HCT116 (cell line): ENCODE results near the gene DYNLL2. TPM values are rescaled to one million over a fixed set of nuclear protein-coding genes. Genes with fewer than 3 reads are reported as not detected.

Source experiments
- ATAC-seq: fragments of 200-7000 bp; cut with Tn5 transposase; 2 replicates; pipeline ENCODE4 v1.9.1; 2020; ENCODE audit warnings: mild to moderate bottlenecking, moderate library complexity
- BruUV-seq: library from RNA; stranded (reverse); fragments of 400-500 nt; replicated peaks from 2 replicates; lab custom pipeline; 2021; lab: Mats Ljungman, UMichigan
- CTCF ChIA-PET: fragments of 300-600 bp; sonication (Branson Sonifier 250); formaldehyde crosslinking; loops from one replicate; lab custom pipeline; 2021; ENCODE audit warnings: antibody characterized with exemption; lab: Charles Lee
- POLR2A ChIA-PET: fragments of 300-600, 350-600 bp; sonication (Branson Sonifier 250); formaldehyde crosslinking; loops from one replicate; lab custom pipeline; 2021; ENCODE audit warnings: antibody characterized with exemption; lab: Charles Lee
- RAD21 ChIA-PET, 2 experiments: fragments of 300-600 bp; sonication (Branson Sonifier 250); formaldehyde crosslinking; loops; one replicate each; lab custom pipeline; 2023; ENCODE audit warnings: low total read pairs in 2 of 2; ENCODE audit not compliant: uncharacterized antibody in 2 of 2, unreplicated experiment in 2 of 2, low non-redundant PET in 1 of 2; lab: Charles Lee
- DNase-seq: peaks from one replicate; pipeline ENCODE4 v3.0.0-alpha.2; 2010; ENCODE audit warnings: low read depth, low spot score
- H2AFZ ChIP-seq: fragments of 200-600 bp; shearing (Covaris generic), sonication (generic); 2 replicates; pipeline ENCODE4 v1.6.1; 2017; ENCODE audit warnings: low read depth, mixed run types, mixed read lengths, antibody characterized with exemption, low read length; ENCODE audit not compliant: poor library complexity, severe bottlenecking
- H3K27ac ChIP-seq: 2 replicates; pipeline ENCODE4 v1.5.1; 2012; ENCODE audit warnings: low read depth, low read length
- H3K27me3 ChIP-seq: fragments of 200-600 bp; sonication (generic); 2 replicates; pipeline ENCODE4 v1.6.1; 2016; ENCODE audit warnings: mixed run types, low read length, mixed read lengths; ENCODE audit not compliant: insufficient read depth
- H3K36me3 ChIP-seq, 2 experiments: fragments of 200-500 bp in 1 of 2; fragments of 200-600 bp in 1 of 2; sonication (Bioruptor generic) in 1 of 2; sonication (generic) in 1 of 2; 2 replicates each; pipeline versions ENCODE4 v1.5.1 to v1.6.1; 2014 to 2016; ENCODE audit warnings: low read length in 2 of 2, inconsistent platforms in 1 of 2, mixed read lengths in 1 of 2, mixed run types in 1 of 2; ENCODE audit not compliant: insufficient read depth in 2 of 2, control insufficient read depth in 1 of 2
- H3K4me1 ChIP-seq, 2 experiments: fragments of 200-600 bp in 1 of 2; sonication (generic) in 1 of 2; 2 replicates each; pipeline versions ENCODE4 v1.5.1 to v1.6.1; 2012 to 2017; ENCODE audit warnings: low read length in 2 of 2, inconsistent platforms in 1 of 2, mild to moderate bottlenecking in 1 of 2, mixed read lengths in 1 of 2, mixed run types in 1 of 2, moderate library complexity in 1 of 2; ENCODE audit not compliant: insufficient read depth in 2 of 2, control insufficient read depth in 1 of 2
- H3K4me2 ChIP-seq: fragments of 200-600 bp; sonication (generic); 2 replicates; pipeline ENCODE4 v1.6.1; 2017; ENCODE audit warnings: mixed run types, low read length, mixed read lengths
- H3K4me3 ChIP-seq, 2 experiments: fragments of 200-600 bp in 1 of 2; sonication (generic) in 1 of 2; replicated peaks in 1 of 2; 2 replicates each; pipeline ENCODE4 v1.5.1; 2011 to 2016; ENCODE audit warnings: low read length in 2 of 2, control low read depth in 1 of 2, low read depth in 1 of 2, mild to moderate bottlenecking in 1 of 2, mixed read lengths in 1 of 2, mixed run types in 1 of 2
- H3K79me2 ChIP-seq: fragments of 200-600 bp; sonication (generic); 2 replicates; pipeline ENCODE4 v1.6.1; 2017; ENCODE audit warnings: mild to moderate bottlenecking, mixed run types, low read length, moderate library complexity, mixed read lengths; ENCODE audit not compliant: insufficient read depth
- H3K9ac ChIP-seq: fragments of 200-600 bp; sonication (generic); 2 replicates; pipeline ENCODE4 v1.6.1; 2016; ENCODE audit warnings: low read length, mixed read lengths
- H3K9me2 ChIP-seq: fragments of 200-600 bp; sonication (generic), shearing (Covaris generic); 2 replicates; pipeline ENCODE4 v1.6.1; 2017; ENCODE audit warnings: mixed run types, mild to moderate bottlenecking, moderate library complexity; ENCODE audit not compliant: insufficient read depth
- H3K9me3 ChIP-seq, 2 experiments: fragments of 200-500 bp in 1 of 2; fragments of 200-600 bp in 1 of 2; sonication (Bioruptor generic) in 1 of 2; sonication (generic) in 1 of 2; 2 replicates each; pipeline ENCODE4 v1.6.1; 2014 to 2017; ENCODE audit warnings: low read length in 2 of 2, mixed read lengths in 2 of 2, inconsistent platforms in 1 of 2, low read depth in 1 of 2, mild to moderate bottlenecking in 1 of 2, mixed run types in 1 of 2, moderate library complexity in 1 of 2; ENCODE audit not compliant: control insufficient read depth in 1 of 2, insufficient read depth in 1 of 2
- H4K20me1 ChIP-seq: fragments of 200-600 bp; sonication (generic), shearing (Covaris generic); 2 replicates; pipeline ENCODE4 v1.6.1; 2017; ENCODE audit warnings: mixed run types, mild to moderate bottlenecking, moderate library complexity; ENCODE audit not compliant: insufficient read depth
- CBX3 ChIP-seq: IDR thresholded peaks from 2 replicates; pipeline ENCODE4 v1.6.1; 2012; ENCODE audit warnings: low read depth
- CTCF ChIP-seq, 3 experiments: fragments of 200-600 bp in 1 of 3; sonication (generic) in 1 of 3; IDR thresholded peaks in 2 of 3; conservative IDR thresholded peaks in 1 of 3; 2 replicates each; pipeline ENCODE4 v1.5.1; 2012 to 2017; ENCODE audit warnings: low read depth in 2 of 3, low read length in 2 of 3, antibody characterized with exemption in 1 of 3, borderline replicate concordance in 1 of 3, control low read depth in 1 of 3, mild to moderate bottlenecking in 1 of 3, mixed read lengths in 1 of 3, mixed run types in 1 of 3, moderate library complexity in 1 of 3; ENCODE audit not compliant: insufficient read depth in 1 of 3
- EGR1 ChIP-seq: IDR thresholded peaks from 2 replicates; pipeline ENCODE4 v1.6.1; 2012; ENCODE audit warnings: low read depth
- POLR2A ChIP-seq: IDR thresholded peaks from 2 replicates; pipeline ENCODE4 v1.7.0; 2011; ENCODE audit warnings: borderline replicate concordance; ENCODE audit not compliant: insufficient read depth, insufficient read length; ENCODE audit errors: extremely low read depth
- POLR2AphosphoS5 ChIP-seq: IDR thresholded peaks from 2 replicates; pipeline ENCODE4 v1.6.1; 2011; ENCODE audit warnings: mild to moderate bottlenecking, low read depth, low read length, moderate library complexity
- REST ChIP-seq: IDR thresholded peaks from 2 replicates; pipeline ENCODE4 v1.6.1; 2012; ENCODE audit warnings: low read depth
- SIN3A ChIP-seq: IDR thresholded peaks from 2 replicates; pipeline ENCODE4 v1.6.1; 2012; ENCODE audit warnings: low read depth
- SRF ChIP-seq: IDR thresholded peaks from 2 replicates; pipeline ENCODE4 v1.6.1; 2012; ENCODE audit warnings: low read depth
- YY1 ChIP-seq: IDR thresholded peaks from 2 replicates; pipeline ENCODE4 v1.6.1; 2011; ENCODE audit warnings: low read length, low read depth, moderate library complexity, mild to moderate bottlenecking; ENCODE audit not compliant: insufficient replicate concordance; ENCODE audit errors: extremely low read depth
- intact Hi-C: fragments of 100-400 bp; cut with micrococcal nuclease; formaldehyde crosslinking; loops from 2 replicates; pipeline ENCODE4 v1.10.0; 2022
- total RNA-seq: library from RNA; stranded (reverse); gene quantifications from one replicate; pipeline ENCODE4 v1.2.1, GENCODE V29; 2021; ENCODE audit not compliant: unreplicated experiment
- TF ChIP-seq, protein P1 (sequence below): IDR thresholded peaks from 2 replicates; pipeline ENCODE4 v1.6.1; 2012
- TF ChIP-seq, protein P2 (sequence below): IDR thresholded peaks from 2 replicates; pipeline ENCODE4 v1.6.1; 2012

The DYNLL2 gene
- total RNA-seq, 1 experiment from 2014 or later, result 54.9 TPM

GRCh38 chr17:58082870-58083490 lies at the start of gene DYNLL2 (continued):
- no peak for TF ChIP-seq REST
- TF ChIP-seq, all 23 proteins: peak for 4

GRCh38 chr17:58039975-58040374 lies 43.2 kb upstream of the DYNLL2 start:
- RAD21 ChIA-PET, result no interaction called here
- no peak overlapping the region for H2AFZ ChIP-seq
- H3K9ac ChIP-seq, result no peak overlapping the region
- BruUV-seq, result no TSS peak
- no peaks in the 10 kb centered on the region for H3K4me1 ChIP-seq
- no peaks in the 10 kb centered on the region for H3K9me2 ChIP-seq
- no peak for DNase-seq
- H3K4me2 ChIP-seq, result no peak overlapping the region
- H3K27ac ChIP-seq, result no peak overlapping the region
- no peak for ATAC-seq
- POLR2A ChIA-PET, result interaction anchor here (0.9 kb wide), 1 partner anchor 43 kb away, joined by 5 read pairs; the partner anchor contains the start of gene DYNLL2
- no peaks in the 10 kb centered on the region for H3K36me3 ChIP-seq
- no peak overlapping the region for H3K4me3 ChIP-seq
- no peaks in the 10 kb centered on the region for H4K20me1 ChIP-seq
- H3K79me2 ChIP-seq, result no peaks in the 10 kb centered on the region
- H3K9me3 ChIP-seq, result no peaks in the 10 kb centered on the region
- no peaks in the 10 kb centered on the region for H3K27me3 ChIP-seq
- CTCF ChIA-PET, result no interaction called here
- intact Hi-C loops, result no loop called here
- no peak for TF ChIP-seq CTCF (IDR thresholded peaks at IDR 0.05 in 2 of 3, conservative IDR thresholded peaks at IDR 0.05 in 1 of 3; ENCODE audit: borderline replicate concordance in 1 of 3, insufficient read depth in 1 of 3, low read depth in 2 of 3, low read length in 2 of 3)
- TF ChIP-seq, protein P1, sequence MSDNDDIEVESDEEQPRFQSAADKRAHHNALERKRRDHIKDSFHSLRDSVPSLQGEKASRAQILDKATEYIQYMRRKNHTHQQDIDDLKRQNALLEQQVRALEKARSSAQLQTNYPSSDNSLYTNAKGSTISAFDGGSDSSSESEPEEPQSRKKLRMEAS, result no peak
- no peak for TF ChIP-seq POLR2A
- TF ChIP-seq POLR2AphosphoS5, result no peak
- TF ChIP-seq CBX3, result no peak
- no peak for TF ChIP-seq REST
- TF ChIP-seq EGR1, result no peak
- TF ChIP-seq SIN3A, result no peak
- TF ChIP-seq SRF, result no peak
- no peak for TF ChIP-seq YY1
- TF ChIP-seq, protein P2, sequence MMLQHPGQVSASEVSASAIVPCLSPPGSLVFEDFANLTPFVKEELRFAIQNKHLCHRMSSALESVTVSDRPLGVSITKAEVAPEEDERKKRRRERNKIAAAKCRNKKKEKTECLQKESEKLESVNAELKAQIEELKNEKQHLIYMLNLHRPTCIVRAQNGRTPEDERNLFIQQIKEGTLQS, result no peak
